Endothelial cell of umbilical vein (primary cell): ENCODE results near the gene FAM219A. TPM values are rescaled to one million over a fixed set of nuclear protein-coding genes. Genes with fewer than 3 reads are reported as not detected.

Experiments used
- BruUV-seq: library from RNA; stranded (reverse); fragments of 400-500 nt; replicated peaks from 2 replicates; lab custom pipeline; 2021; lab: Mats Ljungman, UMichigan
- CTCF ChIA-PET: fragments of 300-600, 350-600 bp; sonication (Branson Sonifier 250); formaldehyde crosslinking; loops from one replicate; lab custom pipeline; 2021; ENCODE audit warnings: antibody characterized with exemption, inconsistent platforms; lab: Charles Lee
- POLR2A ChIA-PET: fragments of 300-600, 350-600 bp; sonication (Branson Sonifier 250); formaldehyde crosslinking; loops from one replicate; lab custom pipeline; 2021; ENCODE audit warnings: antibody characterized with exemption, inconsistent platforms; lab: Charles Lee
- DNase-seq: peaks from one replicate; pipeline ENCODE4 v3.0.0-alpha.2; 2011; ENCODE audit warnings: low read depth, low spot score
- FAIRE-seq: peaks from 2 replicates; lab custom pipeline; 2011; peaks lifted over from hg19 to GRCh38; lab: Jason Lieb, UNC
- H2AFZ ChIP-seq: 2 replicates; pipeline ENCODE4 v1.6.0; 2012; ENCODE audit warnings: low read depth, low read length, control low read depth, inconsistent platforms
- H3K27ac ChIP-seq: 2 replicates; pipeline ENCODE4 v1.5.1; 2011; ENCODE audit warnings: low read depth, mild to moderate bottlenecking, control low read depth, low read length, moderate library complexity; ENCODE audit not compliant: insufficient read depth
- H3K27me3 ChIP-seq, 2 experiments: 2 replicates each; pipeline versions ENCODE4 v1.6.0 to v1.6.1; 2011; ENCODE audit warnings: low read length in 2 of 2, mixed read lengths in 1 of 2; ENCODE audit not compliant: control insufficient read depth in 2 of 2, insufficient read depth in 2 of 2
- H3K36me3 ChIP-seq, 2 experiments: 2 replicates in 1 of 2; 3 replicates in 1 of 2; pipeline ENCODE4 v1.5.1; 2011; ENCODE audit warnings: low read length in 2 of 2, mild to moderate bottlenecking in 1 of 2, moderate library complexity in 1 of 2; ENCODE audit not compliant: control insufficient read depth in 2 of 2, insufficient read depth in 2 of 2; ENCODE audit errors: extremely low read depth in 1 of 2
- H3K4me1 ChIP-seq: 3 replicates; pipeline ENCODE4 v1.5.1; 2011; ENCODE audit warnings: mild to moderate bottlenecking, low read length; ENCODE audit not compliant: control insufficient read depth, insufficient read depth; ENCODE audit errors: extremely low read depth
- H3K4me2 ChIP-seq: 2 replicates; pipeline ENCODE4 v1.6.1; 2011; ENCODE audit warnings: low read length, control low read depth, mixed read lengths; ENCODE audit not compliant: insufficient read depth
- H3K4me3 ChIP-seq, 3 experiments: fragments of 200-600 bp in 1 of 3; sonication (generic), shearing (Covaris generic) in 1 of 3; replicated peaks in 1 of 3; 2 replicates each; pipeline ENCODE4 v1.5.1; 2011 to 2016; ENCODE audit warnings: control low read depth in 3 of 3, low read length in 3 of 3, mild to moderate bottlenecking in 2 of 3, inconsistent platforms in 1 of 3, low read depth in 1 of 3, moderate library complexity in 1 of 3; ENCODE audit not compliant: insufficient read depth in 1 of 3
- H3K79me2 ChIP-seq: 2 replicates; pipeline ENCODE4 v1.6.0; 2012; ENCODE audit warnings: low read length, inconsistent platforms; ENCODE audit not compliant: control insufficient read depth, insufficient read depth
- H3K9ac ChIP-seq: replicated peaks from 2 replicates; pipeline ENCODE3; 2011; ENCODE audit warnings: low read length, control low read depth; ENCODE audit not compliant: insufficient read depth; ENCODE audit errors: extremely low read depth
- H3K9me1 ChIP-seq: replicated peaks from 3 replicates; pipeline ENCODE4 v1.6.0; 2011; ENCODE audit warnings: mild to moderate bottlenecking, low read length; ENCODE audit not compliant: control insufficient read depth, insufficient read depth; ENCODE audit errors: extremely low read depth
- H3K9me3 ChIP-seq: replicated peaks from 2 replicates; pipeline ENCODE4 v1.5.1; 2012; ENCODE audit warnings: low read length, inconsistent platforms; ENCODE audit not compliant: control insufficient read depth, insufficient read depth
- H4K20me1 ChIP-seq: replicated peaks from 2 replicates; pipeline ENCODE3; 2011; ENCODE audit warnings: mild to moderate bottlenecking, low read length; ENCODE audit not compliant: control insufficient read depth, insufficient read depth; ENCODE audit errors: extremely low read depth
- CTCF ChIP-seq, 2 donors: IDR thresholded peaks; 1 replicate in 1 of 2; 2 replicates in 1 of 2; pipeline ENCODE4 v1.5.1; 2011; ENCODE audit warnings: low read length in 2 of 2, mild to moderate bottlenecking in 2 of 2, moderate library complexity in 2 of 2, control low read depth in 1 of 2, inconsistent platforms in 1 of 2, low read depth in 1 of 2; ENCODE audit not compliant: insufficient read depth in 1 of 2; ENCODE audit errors: extremely low read depth in 1 of 2
- EZH2 ChIP-seq: IDR thresholded peaks from 2 replicates; pipeline ENCODE4 v1.6.1; 2012; ENCODE audit warnings: borderline replicate concordance, low read depth, mild to moderate bottlenecking, moderate library complexity, low read length, inconsistent platforms; ENCODE audit not compliant: severe bottlenecking
- FOS ChIP-seq: IDR thresholded peaks from 2 replicates; pipeline ENCODE4 v1.6.1; 2011; ENCODE audit warnings: mild to moderate bottlenecking, low read length, moderate library complexity, borderline replicate concordance; ENCODE audit not compliant: insufficient read depth
- GATA2 ChIP-seq: IDR thresholded peaks from 2 replicates; pipeline ENCODE4 v1.7.0; 2011; ENCODE audit warnings: low read depth, mild to moderate bottlenecking, moderate library complexity, mixed read lengths, low read length; ENCODE audit not compliant: insufficient read length, insufficient read depth
- JUN ChIP-seq: IDR thresholded peaks from 2 replicates; pipeline ENCODE4 v1.6.1; 2011; ENCODE audit warnings: borderline replicate concordance, low read depth; ENCODE audit not compliant: insufficient read length, insufficient read depth
- MAX ChIP-seq: IDR thresholded peaks from 2 replicates; pipeline ENCODE4 v1.6.1; 2011; ENCODE audit not compliant: insufficient read depth, insufficient read length
- MYC ChIP-seq: IDR thresholded peaks from one replicate; pipeline ENCODE4 v1.6.1; 2011; ENCODE audit warnings: mild to moderate bottlenecking, low read depth, low read length
- POLR2A ChIP-seq: IDR thresholded peaks from 2 replicates; pipeline ENCODE4 v1.6.1; 2012; ENCODE audit warnings: low read depth, mild to moderate bottlenecking, control low read depth, low read length
- POLR2AphosphoS5 ChIP-seq: IDR thresholded peaks from 2 replicates; pipeline ENCODE4 v1.6.1; 2012; ENCODE audit warnings: low read depth, mild to moderate bottlenecking, control low read depth, low read length, moderate library complexity; ENCODE audit not compliant: insufficient read depth
- dilution Hi-C: fragments of 300-500 bp; cut with MboI; formaldehyde crosslinking; loops from one replicate; pipeline ENCODE4 v1.15.0; 2019; ENCODE audit warnings: low sequenced_read_pairs; ENCODE audit not compliant: extremely low pct_ligation_motif_present
- intact Hi-C: fragments of 100-400 bp; cut with micrococcal nuclease; formaldehyde crosslinking; loops from one replicate; pipeline ENCODE4 v1.10.0; 2022
- polyA plus RNA-seq, 4 experiments: library from polyadenylated mRNA; depleted of rRNA in 3 of 4; stranded (reverse) in 3 of 4; unstranded in 1 of 4; fragments of >200 nt; gene quantifications; 2 replicates each; pipeline versions ENCODE4 v1.2.1 to v1.2.3, GENCODE V29; 2011 to 2012; ENCODE audit warnings: missing spikeins in 1 of 4
- total RNA-seq: library from RNA; stranded (reverse); gene quantifications from 2 replicates; pipeline ENCODE4 v1.2.3, GENCODE V29; 2021

The FAM219A gene
- total and polyA plus RNA-seq, 2 donors (not counting 3 experiments of a cell fraction or from before 2014, with no cell fraction given), result 18.1 to 35.7 TPM

GRCh38 chr9:34365282-34365681 lies 93.1 kb downstream of the FAM219A start:
- no peak for TF ChIP-seq POLR2A
- TF ChIP-seq MYC, result no peak
- no peak for TF ChIP-seq JUN
- no peak for TF ChIP-seq CTCF (IDR thresholded peaks at IDR 0.05; ENCODE audit: extremely low read depth in 1 of 2, insufficient read depth in 1 of 2, low read depth in 1 of 2, low read length in 2 of 2)
- TF ChIP-seq GATA2, result no peak
- no peak for TF ChIP-seq MAX
- TF ChIP-seq POLR2AphosphoS5, result no peak
- TF ChIP-seq FOS, result no peak
- TF ChIP-seq EZH2, result no peak
- dilution Hi-C loops, result no loop called here
- Histone ChIP-seq H3K79me2 (no peaks in the 10 kb centered on the region), H3K9me3 (no peaks in the 10 kb centered on the region), H3K27ac (no peak overlapping the region), H3K4me2 (no peak overlapping the region), H4K20me1 (no peaks in the 10 kb centered on the region), H3K27me3 (no peaks in the 10 kb centered on the region), H3K9ac (no peak overlapping the region), H3K4me3 (no peak overlapping the region), H3K4me1 (peaks cover 13% of the 10 kb centered on the region), H3K36me3 (no peaks in the 10 kb centered on the region), H3K9me1 (no peaks in the 10 kb centered on the region), H2AFZ (no peak overlapping the region)
- DNase-seq (no peak), FAIRE-seq (no peak)
- CTCF ChIA-PET, result interaction anchor here (0.7 kb wide), 1 partner anchor 11 kb away, joined by 3 read pairs; no protein-coding TSS in a partner anchor
- intact Hi-C loops, result no loop called here
- BruUV-seq, result no TSS peak
- POLR2A ChIA-PET, result no interaction called here
